ENCODE measurements around the gene ASXL2.
"Not testable (repeated sequence)": the region's sequence is repeated elsewhere in the genome, so short reads cannot be mapped to it uniquely, and the experiment has no call there.

Gene ASXL2

GRCh38 chr2:25831746-25832449, 46.4 kb downstream of the ASXL2 start:
- no peak for DNase-seq

- DNase-seq = no peak
Observed at GRCh38 chr2:25829828-25830227, 48.5 kb downstream of the ASXL2 start.

- no peak for DNase-seq
Observed at GRCh38 chr2:25829377-25829704, 48.9 kb downstream of the ASXL2 start.

GRCh38 chr2:25828532-25829376, 49.5 kb downstream of the ASXL2 start:
- DNase-seq = not testable (repeated sequence)

GRCh38 chr2:25825238-25825637, 53.0 kb downstream of the ASXL2 start:
- no peak for DNase-seq

- DNase-seq = no peak
Observed at GRCh38 chr2:25824718-25825117, 53.6 kb downstream of the ASXL2 start.

GRCh38 chr2:25824216-25824615, 54.1 kb downstream of the ASXL2 start:
- no peak for DNase-seq

- DNase-seq = no peak
Observed at GRCh38 chr2:25822190-25823117, 55.8 kb downstream of the ASXL2 start.

GRCh38 chr2:25821225-25822056, 56.8 kb downstream of the ASXL2 start:
- no peak for DNase-seq

GRCh38 chr2:25819597-25820039, 58.7 kb downstream of the ASXL2 start:
- no peak for DNase-seq

- DNase-seq = no peak
Observed at GRCh38 chr2:25817630-25818029, 60.7 kb downstream of the ASXL2 start.

GRCh38 chr2:25817006-25817405, 61.3 kb downstream of the ASXL2 start:
- no peak for DNase-seq

- no peak for DNase-seq
Observed at GRCh38 chr2:25816249-25816648, 62.0 kb downstream of the ASXL2 start.

GRCh38 chr2:25814681-25815080, 63.6 kb downstream of the ASXL2 start:
- no peak for DNase-seq

GRCh38 chr2:25810428-25810827, 67.9 kb downstream of the ASXL2 start:
- no peak for DNase-seq

GRCh38 chr2:25809646-25810045, 68.6 kb downstream of the ASXL2 start:
- DNase-seq = no peak

GRCh38 chr2:25808006-25808383, 70.3 kb downstream of the ASXL2 start:
- DNase-seq = no peak

GRCh38 chr2:25806941-25807340, 71.3 kb downstream of the ASXL2 start:
- no peak for DNase-seq

- no peak for DNase-seq
Observed at GRCh38 chr2:25805987-25806386, 72.3 kb downstream of the ASXL2 start.

GRCh38 chr2:25804338-25804737, 73.9 kb downstream of the ASXL2 start:
- no peak for DNase-seq

GRCh38 chr2:25799301-25799700, 79.0 kb downstream of the ASXL2 start:
- DNase-seq = no peak
